ENCODE data around the gene PABPN1L. TPM values are rescaled to one million over a fixed set of nuclear protein-coding genes. Genes with fewer than 3 reads are reported as not detected.

Gene PABPN1L
- total and polyA plus RNA-seq, 2 of the 8 experiments (the other 6 are each of a cell fraction or from before 2014, with no cell fraction given), result not detected

DNA sequence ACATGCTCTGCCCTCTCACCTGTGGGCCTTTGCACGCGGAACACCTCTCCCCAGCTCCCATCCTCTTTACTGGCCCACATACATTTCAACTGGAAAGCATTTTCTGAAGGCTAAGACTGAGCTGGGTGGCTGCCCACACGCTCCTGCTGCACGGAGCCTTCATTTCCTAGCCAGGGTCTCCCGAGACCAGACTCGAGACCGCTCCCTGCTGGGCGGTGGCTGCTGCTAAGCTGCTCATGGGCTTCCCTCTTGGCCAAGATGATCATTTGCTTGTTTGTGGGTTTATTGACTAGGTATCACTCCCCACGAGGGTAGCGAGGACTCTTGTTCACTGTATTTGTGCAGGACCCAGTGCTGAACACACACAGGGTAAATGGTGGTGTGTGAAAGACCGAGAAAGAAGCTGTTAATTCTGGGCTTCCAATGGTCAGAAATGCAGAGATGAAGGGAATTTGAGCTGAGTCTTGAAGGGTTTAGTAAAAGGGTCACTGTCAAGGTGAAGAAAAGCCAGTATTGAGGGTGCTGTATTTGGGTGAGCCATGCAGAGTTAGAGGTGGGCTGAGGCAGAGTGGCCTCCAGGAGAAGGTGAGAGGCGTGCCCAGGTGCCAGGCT is 8.6 kb downstream of the PABPN1L start (continued):
- TF ChIP-seq CREB1 (IDR thresholded peaks at IDR 0.05), result 0 out of 2 replicates have a peak, but pooled peaks have one; percentile 11
- no peak for TF ChIP-seq NANOG (IDR thresholded peaks at IDR 0.05; ENCODE audit: insufficient read depth, low read depth, low read length, poor library complexity, severe bottlenecking)
- TF ChIP-seq TAF1 (IDR thresholded peaks at IDR 0.05; ENCODE audit: low read depth, low read length), result no peak
- TF ChIP-seq RXRA (IDR thresholded peaks at IDR 0.05; ENCODE audit: insufficient read depth, low read depth, low read length), result no peak
- TF ChIP-seq, protein P1, sequence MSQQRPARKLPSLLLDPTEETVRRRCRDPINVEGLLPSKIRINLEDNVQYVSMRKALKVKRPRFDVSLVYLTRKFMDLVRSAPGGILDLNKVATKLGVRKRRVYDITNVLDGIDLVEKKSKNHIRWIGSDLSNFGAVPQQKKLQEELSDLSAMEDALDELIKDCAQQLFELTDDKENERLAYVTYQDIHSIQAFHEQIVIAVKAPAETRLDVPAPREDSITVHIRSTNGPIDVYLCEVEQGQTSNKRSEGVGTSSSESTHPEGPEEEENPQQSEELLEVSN (IDR thresholded peaks at IDR 0.05), result no peak
- TF ChIP-seq POLR2AphosphoS5 (IDR thresholded peaks at IDR 0.05; ENCODE audit: low read depth, low read length), result no peak
- TF ChIP-seq TEAD4 (IDR thresholded peaks at IDR 0.05; ENCODE audit: low read depth, low read length), result no peak
- peak in 1 of 2 experiments; percentile 75; a peak in 2 of 4 replicates for TF ChIP-seq SIN3A (conservative IDR thresholded peaks at IDR 0.05 in 1 of 2, IDR thresholded peaks at IDR 0.05 in 1 of 2; ENCODE audit: low read depth in 1 of 2, low read length in 2 of 2)
- no peak for TF ChIP-seq ASH2L (IDR thresholded peaks at IDR 0.05; ENCODE audit: low read length)
- no peak for TF ChIP-seq EP300 (IDR thresholded peaks at IDR 0.05; ENCODE audit: borderline replicate concordance in 1 of 2, low read depth in 2 of 2, low read length in 2 of 2)
- no peak for TF ChIP-seq TBP (IDR thresholded peaks at IDR 0.05; ENCODE audit: low read depth, low read length)
- TF ChIP-seq RBBP5 (IDR thresholded peaks at IDR 0.05; ENCODE audit: borderline replicate concordance, low read depth, low read length), result no peak
- no peak for TF ChIP-seq CEBPB (IDR thresholded peaks at IDR 0.05; ENCODE audit: low read depth, low read length)
- no peak for TF ChIP-seq EZH2 (IDR thresholded peaks at IDR 0.05; ENCODE audit: low read depth, low read length, severe bottlenecking)
- TF ChIP-seq, protein P2, sequence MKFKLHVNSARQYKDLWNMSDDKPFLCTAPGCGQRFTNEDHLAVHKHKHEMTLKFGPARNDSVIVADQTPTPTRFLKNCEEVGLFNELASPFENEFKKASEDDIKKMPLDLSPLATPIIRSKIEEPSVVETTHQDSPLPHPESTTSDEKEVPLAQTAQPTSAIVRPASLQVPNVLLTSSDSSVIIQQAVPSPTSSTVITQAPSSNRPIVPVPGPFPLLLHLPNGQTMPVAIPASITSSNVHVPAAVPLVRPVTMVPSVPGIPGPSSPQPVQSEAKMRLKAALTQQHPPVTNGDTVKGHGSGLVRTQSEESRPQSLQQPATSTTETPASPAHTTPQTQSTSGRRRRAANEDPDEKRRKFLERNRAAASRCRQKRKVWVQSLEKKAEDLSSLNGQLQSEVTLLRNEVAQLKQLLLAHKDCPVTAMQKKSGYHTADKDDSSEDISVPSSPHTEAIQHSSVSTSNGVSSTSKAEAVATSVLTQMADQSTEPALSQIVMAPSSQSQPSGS (IDR thresholded peaks at IDR 0.05; ENCODE audit: low read length), result no peak
- TF ChIP-seq CBX8 (IDR thresholded peaks at IDR 0.05; ENCODE audit: borderline replicate concordance, low read depth, low read length), result no peak
- TF ChIP-seq, protein P3, sequence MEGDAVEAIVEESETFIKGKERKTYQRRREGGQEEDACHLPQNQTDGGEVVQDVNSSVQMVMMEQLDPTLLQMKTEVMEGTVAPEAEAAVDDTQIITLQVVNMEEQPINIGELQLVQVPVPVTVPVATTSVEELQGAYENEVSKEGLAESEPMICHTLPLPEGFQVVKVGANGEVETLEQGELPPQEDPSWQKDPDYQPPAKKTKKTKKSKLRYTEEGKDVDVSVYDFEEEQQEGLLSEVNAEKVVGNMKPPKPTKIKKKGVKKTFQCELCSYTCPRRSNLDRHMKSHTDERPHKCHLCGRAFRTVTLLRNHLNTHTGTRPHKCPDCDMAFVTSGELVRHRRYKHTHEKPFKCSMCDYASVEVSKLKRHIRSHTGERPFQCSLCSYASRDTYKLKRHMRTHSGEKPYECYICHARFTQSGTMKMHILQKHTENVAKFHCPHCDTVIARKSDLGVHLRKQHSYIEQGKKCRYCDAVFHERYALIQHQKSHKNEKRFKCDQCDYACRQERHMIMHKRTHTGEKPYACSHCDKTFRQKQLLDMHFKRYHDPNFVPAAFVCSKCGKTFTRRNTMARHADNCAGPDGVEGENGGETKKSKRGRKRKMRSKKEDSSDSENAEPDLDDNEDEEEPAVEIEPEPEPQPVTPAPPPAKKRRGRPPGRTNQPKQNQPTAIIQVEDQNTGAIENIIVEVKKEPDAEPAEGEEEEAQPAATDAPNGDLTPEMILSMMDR (IDR thresholded peaks at IDR 0.05; ENCODE audit: control extremely low read depth in 1 of 3, insufficient read depth in 1 of 3, low read depth in 1 of 3, low read length in 3 of 3), result peak; percentile 60 to 76 (median 73)
- no peak for TF ChIP-seq PHF8 (conservative IDR thresholded peaks at IDR 0.05; ENCODE audit: low read depth, low read length)
- TF ChIP-seq CHD2 (IDR thresholded peaks at IDR 0.05; ENCODE audit: low read length), result no peak
- no peak for TF ChIP-seq BACH1 (IDR thresholded peaks at IDR 0.05; ENCODE audit: low read length)

Data from H1 (cell line).